ENCODE measurements around the gene PREB. TPM values are rescaled to one million over a fixed set of nuclear protein-coding genes. Genes with fewer than 3 reads are reported as not detected.
A peak's percentile ranks its signal among the peaks of the same experiment; 100 is the strongest.

The PREB gene
- polyA plus RNA-seq, 1 donor: 49.3 TPM

DNA sequence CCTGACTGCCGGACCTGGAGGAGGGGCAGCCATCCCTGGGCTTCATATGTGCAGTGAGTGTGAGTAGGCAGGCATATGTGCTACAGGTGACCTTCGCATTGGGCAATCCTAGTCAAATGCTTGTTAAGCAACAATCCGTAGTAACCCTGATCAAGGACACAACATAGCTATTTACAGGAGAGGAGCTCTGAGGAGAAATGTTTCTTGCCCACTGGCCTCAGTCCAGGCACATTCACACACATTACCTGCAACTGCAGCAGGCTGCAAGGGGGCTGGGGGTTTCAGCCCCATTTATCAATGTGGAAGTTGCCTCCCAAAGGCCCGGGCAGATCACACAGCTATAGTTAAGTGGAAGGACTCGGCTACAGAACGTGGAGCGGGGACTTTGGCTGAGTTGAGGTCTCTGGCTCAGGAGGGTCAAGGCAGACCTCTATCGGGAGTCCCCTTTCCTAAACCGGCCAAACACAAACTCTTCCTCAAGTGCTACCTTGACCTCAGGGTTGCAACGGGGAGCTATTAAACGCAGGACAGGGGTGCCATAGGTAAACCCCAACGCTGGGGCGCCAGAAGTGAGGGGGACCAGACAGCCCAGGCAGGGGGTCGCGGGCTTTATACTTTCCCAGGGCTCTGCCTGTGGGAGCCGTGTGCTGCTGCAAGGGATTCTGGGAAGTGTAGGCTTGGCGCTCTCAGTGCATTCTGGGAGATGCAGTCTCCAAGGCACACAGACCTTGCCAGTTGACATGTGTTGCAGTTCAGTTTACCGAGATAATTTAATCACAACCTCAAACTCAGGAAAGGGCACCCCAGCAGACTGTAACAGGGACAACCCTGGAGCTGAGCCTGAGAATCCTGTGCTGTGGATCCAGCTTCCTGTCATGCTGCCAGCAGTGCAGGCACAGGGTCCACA is 38.4 kb downstream of the PREB start:
- no peak for DNase-seq

DNA sequence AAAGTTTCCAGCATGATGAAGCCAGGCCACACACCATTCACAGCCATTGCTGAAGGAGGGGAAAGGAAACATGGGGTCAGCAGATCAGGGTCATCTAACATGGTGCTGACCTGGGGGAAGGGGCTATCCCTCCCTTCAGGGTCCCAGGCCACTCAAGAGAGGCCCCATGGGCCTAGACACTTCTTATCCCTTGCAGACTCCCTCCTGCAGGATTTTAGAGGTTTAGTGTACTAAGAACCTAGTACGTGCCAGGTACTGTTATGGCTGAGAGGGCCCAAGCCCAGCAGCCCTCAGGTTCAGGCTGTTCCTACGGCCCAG is 39.0 kb downstream of the PREB start:
- no peak for DNase-seq

DNA sequence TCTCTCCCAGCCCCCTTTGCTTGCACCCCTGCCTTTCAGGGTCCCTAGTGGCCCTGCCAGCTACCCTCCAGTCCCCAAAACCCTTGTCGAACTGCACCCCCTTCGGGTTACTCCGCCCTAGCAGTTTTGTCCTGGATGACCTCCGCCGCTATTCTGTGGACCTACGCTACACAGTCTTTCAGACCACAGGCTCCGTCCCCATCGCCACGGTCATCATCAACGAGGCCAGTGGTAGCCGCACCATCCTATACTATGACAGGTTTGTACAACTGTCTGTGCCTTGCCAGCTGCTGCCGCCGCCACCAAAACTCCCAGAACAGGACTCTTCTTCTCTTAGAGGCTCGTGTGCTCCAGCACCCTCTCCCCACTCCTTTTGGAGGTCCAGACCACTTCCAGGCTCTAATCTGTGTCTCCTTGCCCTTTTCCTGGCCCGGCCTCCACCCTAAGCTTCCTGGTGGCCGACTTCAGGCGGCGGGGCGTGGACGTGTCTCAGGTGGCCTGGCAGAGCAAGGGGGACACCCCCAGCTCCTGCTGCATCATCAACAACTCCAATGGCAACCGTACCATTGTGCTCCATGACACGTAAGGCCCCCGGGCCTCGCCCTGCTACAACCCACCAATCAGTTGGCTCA is 40.0 kb downstream of the PREB start:
- DNase-seq: no peak

DNA sequence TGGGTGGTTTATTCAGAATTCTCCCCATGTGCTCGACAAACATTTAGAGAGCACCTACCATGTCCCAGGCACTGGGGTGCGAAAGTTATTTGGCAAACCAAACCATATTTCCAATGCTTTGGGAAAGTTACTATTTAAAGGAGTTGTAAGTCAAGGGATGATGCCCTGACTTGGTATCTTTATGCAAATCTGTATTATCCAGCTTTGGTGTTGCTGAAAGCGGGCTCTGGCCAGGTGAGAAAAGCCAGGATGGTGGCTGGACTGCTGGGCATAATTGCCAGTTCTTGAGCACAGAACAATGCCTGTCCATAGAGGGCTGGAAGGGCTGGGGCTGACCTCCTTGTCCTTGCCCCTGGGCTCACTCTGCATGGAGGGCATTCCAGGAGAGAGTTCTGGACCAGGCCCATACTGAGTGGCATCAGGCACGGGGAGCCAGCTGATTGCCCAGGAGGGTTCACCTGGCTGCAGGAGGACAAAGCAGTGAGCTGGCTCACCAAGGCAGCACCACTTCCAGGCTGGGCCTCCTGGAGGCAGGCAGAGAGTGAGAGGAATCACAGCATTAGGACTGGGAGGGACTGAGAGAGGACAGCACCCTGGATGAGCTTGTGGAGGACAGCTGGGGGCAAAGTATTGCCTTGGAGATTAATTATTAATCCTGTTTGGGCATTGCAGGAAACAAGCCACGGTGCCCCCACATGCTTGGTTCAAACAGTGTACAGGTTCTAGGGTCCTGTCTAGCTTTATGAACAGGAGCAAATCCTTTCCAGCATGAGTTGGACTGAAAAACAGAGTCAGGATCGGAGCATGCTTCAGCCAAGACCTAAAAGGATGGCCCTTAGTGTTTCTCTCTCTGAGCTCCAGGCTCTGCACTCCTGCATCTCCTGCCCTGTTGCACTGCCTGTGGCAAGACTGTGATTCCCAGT is 40.7 kb downstream of the PREB start:
- DNase-seq: no peak

DNA sequence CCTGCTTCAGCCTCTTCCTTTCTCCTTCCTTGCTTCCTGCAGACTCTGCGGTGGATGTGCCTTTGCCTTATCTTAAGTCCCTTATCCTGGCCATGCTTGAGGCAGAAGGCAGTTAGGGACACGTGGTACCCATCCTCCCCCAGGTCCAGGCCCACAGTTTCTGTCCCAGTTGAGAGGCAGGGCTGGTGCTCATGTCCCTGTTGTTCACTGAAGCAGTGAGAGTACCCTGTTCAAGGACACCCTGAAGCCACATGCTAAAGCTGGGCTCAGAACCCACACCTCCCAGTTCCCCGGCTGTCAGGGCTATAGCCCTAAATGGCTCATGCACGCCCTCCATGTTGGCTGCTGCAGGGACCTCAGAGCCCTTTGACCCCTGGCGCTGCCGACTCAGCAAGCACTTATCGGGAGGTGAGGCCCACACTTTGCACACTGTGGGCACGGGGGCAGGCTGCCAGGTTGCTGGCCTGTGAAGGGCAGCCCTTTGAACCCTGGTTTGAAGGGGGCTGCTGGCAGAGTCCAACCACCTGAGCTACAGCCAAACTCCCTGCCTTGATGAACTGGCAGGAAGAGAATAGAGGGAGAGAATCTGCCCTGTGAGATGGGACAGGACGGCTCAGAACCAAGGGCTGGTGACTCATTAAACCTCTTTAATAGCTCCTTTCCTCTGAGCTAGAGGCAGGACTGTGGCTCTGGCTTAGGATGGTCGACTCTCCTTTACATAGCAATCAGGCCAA is 41.6 kb downstream of the PREB start:
- no peak for DNase-seq

DNA sequence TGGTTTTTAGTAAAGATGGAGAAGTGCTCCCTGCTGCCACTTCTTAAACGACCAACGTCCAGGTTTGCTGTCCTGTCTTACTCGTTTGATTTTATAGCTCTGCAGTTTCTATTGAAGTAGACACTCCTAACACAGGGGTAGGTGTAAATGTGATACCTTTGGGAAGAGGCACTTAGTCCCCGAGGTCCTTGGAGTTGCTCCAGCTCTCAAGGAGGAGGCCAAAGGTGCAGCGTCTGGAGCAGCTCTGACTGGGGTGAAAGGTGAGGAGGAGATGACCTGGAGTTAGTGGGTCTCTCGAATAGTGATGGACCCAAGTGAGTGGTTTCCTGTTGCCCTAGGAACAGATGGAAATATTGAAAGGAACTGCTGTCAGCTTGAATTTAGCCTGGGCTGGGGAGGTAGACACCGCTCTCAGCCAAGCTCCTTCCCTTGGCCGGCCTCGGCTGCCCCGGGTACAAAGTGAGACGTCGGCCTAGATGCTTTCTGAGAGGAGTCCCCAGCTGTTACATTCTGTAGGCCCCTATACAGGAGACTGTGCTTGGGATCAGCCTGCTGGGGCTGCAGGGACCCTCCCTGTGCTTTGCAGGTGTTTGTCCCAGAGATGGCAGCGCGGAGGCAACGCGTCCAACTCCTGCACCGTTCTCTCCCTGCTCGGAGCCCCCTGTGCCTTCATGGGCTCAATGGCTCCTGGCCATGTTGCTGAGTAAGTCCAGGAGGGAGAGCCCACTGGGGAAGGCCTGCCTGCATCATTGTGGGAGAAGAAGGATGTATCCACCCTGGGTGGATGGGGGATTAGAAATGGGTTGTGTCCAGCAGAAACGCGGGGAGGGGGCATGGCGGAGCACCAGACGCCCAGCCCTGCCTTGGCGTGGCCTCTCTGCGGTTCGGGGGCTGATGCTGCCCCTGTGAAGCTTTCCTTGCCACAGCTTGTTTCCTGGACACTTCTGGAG is 42.4 kb downstream of the PREB start:
- no peak for DNase-seq

DNA sequence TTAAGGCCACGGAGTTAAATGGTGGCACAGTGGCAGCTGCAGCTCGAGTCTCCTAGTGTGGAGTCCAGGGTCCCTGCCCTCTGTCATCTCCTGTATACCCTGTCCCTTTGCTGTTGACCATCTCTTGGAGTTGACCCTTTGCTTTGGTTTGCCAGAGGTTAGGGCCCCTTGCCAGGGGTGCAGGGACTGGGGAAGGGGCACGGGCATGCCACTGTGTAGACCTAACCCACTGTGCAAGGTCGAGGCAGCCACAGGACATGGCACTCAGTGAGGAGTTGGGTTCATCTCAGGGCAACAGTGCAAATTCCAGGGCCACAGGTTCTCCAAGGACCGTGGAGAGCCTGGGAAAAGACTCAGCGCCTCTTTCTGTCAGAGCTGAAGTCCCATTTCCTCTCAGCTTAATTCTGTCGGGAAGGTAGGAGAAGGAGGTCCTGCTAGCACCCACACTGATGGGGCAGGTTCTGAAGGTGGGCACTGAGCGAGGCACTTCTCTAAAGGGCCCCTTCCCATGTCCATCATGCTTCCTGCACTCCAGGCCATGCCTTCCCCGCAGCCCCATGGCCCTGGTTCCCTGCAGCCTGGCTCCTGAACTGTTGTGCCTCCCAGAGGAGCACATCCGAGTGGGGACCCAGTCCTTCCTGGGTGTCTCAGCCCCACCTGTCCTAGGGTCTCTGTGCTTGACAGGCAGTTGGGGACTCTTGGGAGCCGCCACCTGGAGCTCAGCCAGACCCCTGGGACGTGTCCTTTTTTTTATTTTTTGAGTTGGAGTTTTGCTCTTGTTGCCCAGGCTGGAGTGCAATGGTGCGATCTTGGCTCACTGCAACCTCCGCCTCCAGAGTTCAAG is 45.1 kb downstream of the PREB start:
- no peak for DNase-seq

DNA sequence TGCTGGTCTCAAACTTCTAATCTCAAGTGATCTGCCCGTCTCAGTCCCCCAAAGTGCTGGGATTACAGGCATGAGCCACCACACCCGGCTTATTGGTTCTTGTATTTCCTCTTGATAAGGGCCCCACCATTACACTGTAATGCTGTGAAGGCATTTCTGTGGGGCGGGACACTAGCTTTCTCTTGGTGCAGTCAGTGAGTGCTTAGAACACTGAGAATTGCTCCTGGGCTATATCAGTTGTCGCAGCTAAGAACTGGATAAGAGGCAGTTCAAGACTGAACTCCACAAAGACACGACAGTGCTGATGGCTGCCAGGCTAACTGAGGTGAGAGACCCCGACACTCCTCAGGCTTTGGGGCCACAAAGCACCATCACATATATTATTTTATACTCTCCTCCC is 45.8 kb downstream of the PREB start:
- DNase-seq: no peak

DNA sequence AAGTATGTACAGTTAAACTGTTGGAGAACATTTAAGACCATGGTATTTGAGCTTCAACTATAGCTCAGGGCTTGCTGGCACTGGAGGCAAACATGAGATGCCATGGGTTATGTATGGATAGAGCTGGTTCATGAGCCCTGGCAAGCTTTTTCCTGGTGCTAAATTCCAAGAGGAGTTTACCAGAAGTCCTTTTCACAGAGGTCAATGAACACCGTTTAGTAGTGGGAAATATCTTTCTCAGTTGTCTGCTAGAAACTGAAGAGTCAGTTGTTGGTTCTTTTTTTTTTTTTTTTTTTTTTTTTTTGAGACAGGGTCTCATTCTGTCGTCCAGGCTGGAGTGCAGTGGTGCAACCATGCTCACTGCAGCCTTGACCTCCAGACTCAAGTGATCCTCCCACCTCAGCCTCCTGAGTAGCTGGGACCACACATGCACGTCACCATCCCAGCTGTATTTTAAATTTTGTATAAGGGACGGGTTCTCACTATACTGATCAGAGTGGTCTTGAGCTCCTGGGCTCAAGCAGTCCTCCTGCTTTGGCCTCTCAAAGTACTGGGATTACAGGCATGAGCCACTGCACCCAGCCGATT is 46.5 kb downstream of the PREB start:
- DNase-seq: no peak

DNA sequence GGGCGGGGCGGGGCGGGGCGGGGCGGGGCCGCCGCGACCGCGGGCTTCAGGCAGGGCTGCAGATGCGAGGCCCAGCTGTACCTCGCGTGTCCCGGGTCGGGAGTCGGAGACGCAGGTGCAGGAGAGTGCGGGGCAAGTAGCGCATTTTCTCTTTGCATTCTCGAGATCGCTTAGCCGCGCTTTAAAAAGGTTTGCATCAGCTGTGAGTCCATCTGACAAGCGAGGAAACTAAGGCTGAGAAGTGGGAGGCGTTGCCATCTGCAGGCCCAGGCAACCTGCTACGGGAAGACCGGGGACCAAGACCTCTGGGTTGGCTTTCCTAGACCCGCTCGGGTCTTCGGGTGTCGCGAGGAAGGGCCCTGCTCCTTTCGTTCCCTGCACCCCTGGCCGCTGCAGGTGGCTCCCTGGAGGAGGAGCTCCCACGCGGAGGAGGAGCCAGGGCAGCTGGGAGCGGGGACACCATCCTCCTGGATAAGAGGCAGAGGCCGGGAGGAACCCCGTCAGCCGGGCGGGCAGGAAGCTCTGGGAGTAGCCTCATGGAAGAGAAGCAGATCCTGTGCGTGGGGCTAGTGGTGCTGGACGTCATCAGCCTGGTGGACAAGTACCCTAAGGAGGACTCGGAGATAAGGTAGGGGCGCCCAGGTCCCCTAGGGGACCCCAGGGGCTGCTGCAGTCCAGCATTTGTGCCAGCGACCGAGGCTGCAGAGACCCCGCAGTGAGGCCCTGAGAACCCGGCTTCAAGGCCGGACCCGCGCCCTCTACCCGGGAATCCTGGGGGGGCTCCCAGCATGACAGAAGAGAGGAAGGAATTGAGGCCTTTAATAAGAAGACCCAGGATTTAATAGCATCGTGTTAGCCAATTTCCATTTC is 47.5 kb downstream of the PREB start, which contains the start of gene KHK:
TSS of gene KHK (plus strand) at position 49 of the 870 bp plus-strand sequence. CDS start at position 537, 488 bp downstream.
- DNase-seq: no peak

DNA sequence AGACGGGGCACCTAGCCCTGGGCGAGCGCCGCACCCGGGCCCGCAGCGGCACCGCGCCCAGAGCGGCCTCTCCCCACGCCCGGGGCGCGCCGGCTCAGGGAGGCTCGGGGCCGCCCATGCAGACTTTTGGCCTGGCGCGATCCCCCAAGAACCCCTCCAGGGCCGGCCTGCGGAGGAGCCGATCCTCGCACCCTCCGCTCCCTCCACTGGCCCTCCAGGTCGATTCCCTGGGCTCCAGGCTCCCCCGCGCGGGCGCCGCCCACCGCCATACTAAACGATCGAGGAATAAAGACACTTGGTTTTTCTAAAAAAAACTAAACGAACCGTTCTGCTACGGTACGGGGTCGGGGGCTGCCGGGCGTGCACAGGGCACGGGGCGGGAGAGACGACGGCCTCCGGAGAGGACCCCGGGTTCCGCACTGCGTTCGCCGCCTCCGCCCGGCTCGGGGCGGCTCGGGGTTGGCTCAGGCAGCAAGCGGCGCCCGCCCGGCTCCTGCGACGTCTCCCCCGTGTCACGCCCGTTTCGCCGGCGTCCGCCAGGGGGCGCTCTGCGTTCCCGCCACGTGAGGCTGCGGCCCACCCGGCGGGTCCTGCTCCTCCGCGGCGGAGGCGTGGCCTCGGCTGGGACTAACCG is 48.2 kb downstream of the PREB start:
- peak; percentile 93 for DNase-seq

DNA sequence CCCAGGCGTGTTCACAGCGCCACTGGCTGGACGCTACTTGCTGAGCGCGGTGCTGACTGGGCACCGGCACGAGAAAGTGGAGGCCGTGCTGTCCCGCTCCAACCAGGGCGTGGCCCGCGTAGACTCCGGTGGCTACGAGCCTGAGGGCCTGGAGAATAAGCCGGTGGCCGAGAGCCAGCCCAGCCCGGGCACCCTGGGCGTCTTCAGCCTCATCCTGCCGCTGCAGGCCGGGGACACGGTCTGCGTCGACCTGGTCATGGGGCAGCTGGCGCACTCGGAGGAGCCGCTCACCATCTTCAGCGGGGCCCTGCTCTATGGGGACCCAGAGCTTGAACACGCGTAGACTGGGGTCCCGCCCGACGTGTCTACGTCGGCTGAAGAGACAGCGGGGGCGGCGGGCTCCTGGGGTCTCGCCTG is 48.8 kb downstream of the PREB start:
- no peak for DNase-seq

DNA sequence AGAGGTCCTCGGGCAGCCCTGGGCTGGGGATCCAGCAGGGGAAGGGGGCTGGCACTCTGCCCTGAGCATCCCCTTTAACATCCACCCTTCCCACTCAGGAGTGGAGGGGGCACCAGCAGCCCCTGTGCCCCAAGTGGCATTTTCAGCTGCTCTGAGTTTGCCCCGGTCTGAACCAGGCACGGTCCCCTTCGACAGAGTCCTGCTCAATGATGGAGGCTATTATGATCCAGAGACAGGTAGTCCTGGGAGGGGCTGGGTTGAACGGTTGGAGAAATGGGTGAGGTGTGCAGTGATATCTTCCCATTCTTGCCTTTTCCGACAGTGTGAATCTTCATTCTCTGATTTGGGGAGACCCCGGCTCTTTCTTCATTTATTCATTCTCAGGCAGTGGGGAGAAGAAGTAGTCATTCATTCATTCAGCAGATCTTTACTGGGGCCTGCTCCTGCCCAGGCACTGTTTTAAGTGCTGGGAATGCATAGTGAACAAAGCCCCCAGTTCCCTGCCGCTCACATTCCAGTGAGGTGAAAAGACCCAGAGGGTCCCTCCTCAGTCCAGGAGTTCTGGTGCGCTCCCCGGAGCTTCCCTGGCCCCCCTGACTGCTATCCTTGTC is 49.3 kb downstream of the PREB start:
- DNase-seq: no peak

DNA sequence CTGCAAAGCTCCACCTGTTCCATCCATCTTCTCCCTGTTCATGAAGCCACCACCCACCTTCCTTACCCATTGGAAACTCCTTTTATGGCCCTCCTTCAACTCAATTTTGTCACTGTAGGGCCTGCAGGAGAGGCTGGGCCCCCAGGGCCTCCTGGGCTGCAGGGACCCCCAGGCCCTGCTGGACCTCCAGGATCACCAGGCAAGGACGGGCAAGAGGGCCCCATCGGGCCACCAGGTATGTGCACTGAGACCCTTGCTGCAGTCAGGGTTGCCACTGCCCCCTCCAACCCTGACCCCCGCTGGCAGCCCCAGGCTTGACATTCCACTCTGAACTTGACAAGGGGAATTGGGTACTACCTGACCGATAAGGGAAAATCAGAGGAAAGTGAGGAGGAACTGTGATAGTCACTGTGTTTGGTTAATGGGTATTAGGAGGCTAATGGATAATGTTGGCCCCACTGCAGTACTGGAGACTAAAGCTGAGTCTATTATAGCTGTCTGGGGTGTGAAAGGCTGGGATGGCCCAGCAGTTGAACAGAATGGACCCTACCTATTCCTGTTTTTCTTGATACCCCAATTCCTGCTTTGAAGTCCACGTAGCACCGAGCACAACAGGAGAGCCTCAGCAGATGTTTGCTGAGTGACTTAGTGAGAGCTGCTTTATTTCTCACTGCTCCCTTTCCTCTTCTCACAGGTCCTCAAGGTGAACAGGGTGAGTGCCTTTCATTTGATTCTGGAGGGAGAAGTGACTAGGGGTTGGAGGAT is 50.0 kb downstream of the PREB start:
- no peak for DNase-seq

DNA sequence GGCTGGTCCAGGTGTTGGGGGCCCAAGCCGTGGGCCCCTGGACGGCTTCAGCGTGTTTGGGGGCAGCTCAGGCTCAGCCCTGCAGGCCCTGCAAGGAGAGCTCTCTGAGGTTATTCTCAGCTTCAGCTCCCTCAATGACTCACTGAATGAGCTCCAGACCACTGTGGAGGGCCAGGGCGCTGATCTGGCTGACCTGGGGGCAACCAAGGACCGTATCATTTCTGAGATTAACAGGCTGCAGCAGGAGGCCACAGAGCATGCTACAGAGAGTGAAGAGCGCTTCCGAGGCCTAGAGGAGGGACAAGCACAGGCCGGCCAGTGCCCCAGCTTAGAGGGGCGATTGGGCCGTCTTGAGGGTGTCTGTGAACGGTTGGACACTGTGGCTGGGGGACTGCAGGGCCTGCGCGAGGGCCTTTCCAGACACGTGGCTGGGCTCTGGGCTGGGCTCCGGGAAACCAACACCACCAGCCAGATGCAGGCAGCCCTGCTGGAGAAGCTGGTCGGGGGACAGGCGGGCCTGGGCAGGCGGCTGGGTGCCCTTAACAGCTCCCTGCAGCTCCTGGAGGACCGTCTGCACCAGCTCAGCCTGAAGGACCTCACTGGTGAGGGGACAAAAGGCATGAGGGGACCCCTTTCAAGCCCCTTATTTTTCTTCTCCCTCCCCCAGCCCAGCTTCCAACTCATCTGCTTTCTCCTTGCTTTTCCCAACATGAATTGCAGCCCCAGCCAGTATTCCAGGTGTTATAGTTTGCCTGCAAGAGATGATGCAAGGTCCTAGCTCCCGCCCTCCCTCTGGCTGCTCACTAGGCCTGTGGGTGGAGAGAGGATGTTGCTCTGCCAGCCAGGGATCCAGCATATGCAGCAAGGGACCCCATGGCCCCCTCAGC is 50.8 kb downstream of the PREB start:
- DNase-seq: no peak
